Adrenal gland (tissue), 12 donors: ENCODE results near the gene CDYL2. TPM values are rescaled to one million over a fixed set of nuclear protein-coding genes. Genes with fewer than 3 reads are reported as not detected.

Experiments used
- DNase-seq, 7 donors: peaks; one replicate each; pipeline ENCODE4 v3.0.0-alpha.2; 2019 to 2020
- H3K27ac ChIP-seq, 5 donors: fragments of 200-600 bp; sonication (generic) in 4 of 5; 1 replicate in 3 of 5; 2 replicates in 2 of 5; pipeline versions ENCODE4 v1.5.1 to v1.8.0; 2016 to 2020; ENCODE audit warnings: mild to moderate bottlenecking in 1 of 5
- H3K27me3 ChIP-seq: fragments of 200-600 bp; 2 replicates; pipeline ENCODE4 v1.8.0; 2021
- H3K36me3 ChIP-seq, 2 donors: fragments of 200-600 bp; replicated peaks in 1 of 2; 1 replicate in 1 of 2; 2 replicates in 1 of 2; pipeline versions ENCODE4 v1.5.1 to v1.8.0; 2018 to 2022
- H3K4me1 ChIP-seq, 2 donors: fragments of 200-600 bp; replicated peaks in 1 of 2; 1 replicate in 1 of 2; 2 replicates in 1 of 2; pipeline versions ENCODE4 v1.5.1 to v1.8.0; 2018 to 2021
- H3K4me3 ChIP-seq, 4 donors: fragments of 200-600 bp; sonication (generic) in 3 of 4; one replicate each; pipeline ENCODE4 v1.5.1; 2016 to 2018
- H3K9me3 ChIP-seq, 3 donors: fragments of 200-600 bp; sonication (generic) in 1 of 3; replicated peaks in 1 of 3; 1 replicate in 2 of 3; 2 replicates in 1 of 3; pipeline versions ENCODE4 v1.5.1 to v1.8.0; 2016 to 2021
- CTCF ChIP-seq, 6 experiments: fragments of 450-650 bp in 4 of 6; fragments of 200-600 bp in 2 of 6; sonication (generic) in 1 of 6; IDR thresholded peaks; 1 replicate in 5 of 6; 2 replicates in 1 of 6; pipeline versions ENCODE4 v1.5.1 to v1.8.0; 2016 to 2021; ENCODE audit warnings: antibody characterized with exemption in 6 of 6, mild to moderate bottlenecking in 2 of 6, moderate library complexity in 1 of 6
- POLR2A ChIP-seq, 2 donors: fragments of 450-650 bp; IDR thresholded peaks; one replicate each; pipeline ENCODE4 v1.6.1; 2017; ENCODE audit warnings: antibody characterized with exemption in 2 of 2, mild to moderate bottlenecking in 2 of 2, moderate library complexity in 1 of 2
- whole genome bisulfite sequencing, 4 donors: extraction: QIAGEN DNeasy Blood & Tissue Kit in 2 of 4; methylation state at CpG; one replicate each; pipeline versions ENCODE4 v1.1.5 to v1.1.7; 2013 to 2017; 5-methylcytosine and 5-hydroxymethylcytosine counted together
- intact Hi-C, 2 donors: fragments of 100-400 bp; cut with DNase I; formaldehyde crosslinking; loops; one replicate each; pipeline versions ENCODE4 v1.14.1 to v1.15.0; 2022 to 2023
- polyA plus RNA-seq, 3 donors: library from polyadenylated mRNA; stranded (reverse); fragments of 200-250 nt in 2 of 3; fragments of 350-450 nt in 1 of 3; fragmentation: Illumina TruSeq in 1 of 3; extraction: RNeasy Lipid Tissue Mini Kit (QIAGEN cat#74804) in 1 of 3; gene quantifications; one replicate each; pipeline ENCODE4 v1.2.3, GENCODE V29; 2013 to 2014
- total RNA-seq, 9 donors: library from RNA; depleted of rRNA in 4 of 9; stranded (reverse); fragments of >200 nt in 4 of 9; fragments of 120-200 nt in 1 of 9; fragmentation: NEBNext Ultra II Directional in 1 of 9; extraction: Animal tissue kit (Norgen Biotek cat#: 25700) in 1 of 9; gene quantifications; one replicate each; pipeline versions ENCODE4 v1.1.0 to v1.2.4, GENCODE V29; 2013 to 2023
- donor health status: healthy with polysubstance abuse.
- donor health status: Bipolar disorder and iron deficiency.
- donor health status: DM: yes; HTN: yes; CAD: no.
- donor health status: DM: no; HTN: no; CAD: no.
- donor health status: DM: no; HTN: no; CAD: no.
- donor health status: DM: yes; HTN: yes; CAD: no.

Gene CDYL2
- total and polyA plus RNA-seq, 12 donors: 0.61 to 14.0 (median 7.6) TPM

GRCh38 chr16:80841231-80841630, 36.8 kb upstream of the CDYL2 start:
- no peaks in the 10 kb centered on the region for H3K36me3 ChIP-seq
- TF ChIP-seq POLR2A (IDR thresholded peaks at IDR 0.05): no peak
- no peak for TF ChIP-seq CTCF (IDR thresholded peaks at IDR 0.05)
- intact Hi-C loops: no loop called here
- H3K4me1 ChIP-seq: no peaks in the 10 kb centered on the region
- no peak for DNase-seq
- no peaks in the 10 kb centered on the region for H3K27me3 ChIP-seq
- H3K4me3 ChIP-seq: no peak overlapping the region
- H3K9me3 ChIP-seq: peaks cover 0 to 5% (median 0%) of the 10 kb centered on the region in 3 donors
- no peak overlapping the region for H3K27ac ChIP-seq

- no peaks in the 10 kb centered on the region for H3K9me3 ChIP-seq
- H3K36me3 ChIP-seq: no peaks in the 10 kb centered on the region
- DNase-seq: no peak
- no peaks in the 10 kb centered on the region for H3K27me3 ChIP-seq
- no peak overlapping the region for H3K27ac ChIP-seq
- H3K4me3 ChIP-seq: no peak overlapping the region
- intact Hi-C loops: no loop called here
- no peak for TF ChIP-seq CTCF (IDR thresholded peaks at IDR 0.05)
- TF ChIP-seq POLR2A (IDR thresholded peaks at IDR 0.05): no peak
- 48 to 53% (median 50%) methylated on average over 9 of the region's 9 CpGs for whole genome bisulfite sequencing, 4 donors
- no peaks in the 10 kb centered on the region for H3K4me1 ChIP-seq
Measured at GRCh38 chr16:80837533-80838147, 33.2 kb upstream of the CDYL2 start.

GRCh38 chr16:80836846-80837245, 32.4 kb upstream of the CDYL2 start:
- no peak overlapping the region for H3K27ac ChIP-seq
- H3K27me3 ChIP-seq: no peaks in the 10 kb centered on the region
- H3K4me1 ChIP-seq: no peaks in the 10 kb centered on the region
- intact Hi-C loops: no loop called here
- H3K4me3 ChIP-seq: no peak overlapping the region
- H3K36me3 ChIP-seq: no peaks in the 10 kb centered on the region
- WGBS, 4 donors: 44 to 57% (median 53%) methylated on average over 4 of the region's 4 CpGs
- TF ChIP-seq CTCF (IDR thresholded peaks at IDR 0.05): no peak
- no peak for TF ChIP-seq POLR2A (IDR thresholded peaks at IDR 0.05)
- no peaks in the 10 kb centered on the region for H3K9me3 ChIP-seq
- no peak for DNase-seq

- H3K27me3 ChIP-seq: no peaks in the 10 kb centered on the region
- TF ChIP-seq POLR2A (IDR thresholded peaks at IDR 0.05) (no peak), CTCF (IDR thresholded peaks at IDR 0.05) (no peak)
- H3K27ac ChIP-seq: no peak overlapping the region
- no peaks in the 10 kb centered on the region for H3K9me3 ChIP-seq
- H3K4me1 ChIP-seq: no peaks in the 10 kb centered on the region
- intact Hi-C loops: no loop called here
- H3K36me3 ChIP-seq: no peaks in the 10 kb centered on the region
- WGBS, 4 donors: 72 to 81% (median 77%) methylated on average over 5 of the region's 5 CpGs
- DNase-seq: no peak
- no peak overlapping the region for H3K4me3 ChIP-seq
Measured at GRCh38 chr16:80836202-80836601, 31.8 kb upstream of the CDYL2 start.
